IMR-90 (cell line): ENCODE results near the gene TCIRG1. TPM values are rescaled to one million over a fixed set of nuclear protein-coding genes. Genes with fewer than 3 reads are reported as not detected.

Experiments used
- ATAC-seq: fragments of 200-7000 bp; cut with Tn5 transposase; 2 replicates; pipeline ENCODE4 v1.9.1; 2020; ENCODE audit warnings: low read depth, mild to moderate bottlenecking, moderate library complexity
- BruUV-seq: library from RNA; stranded (reverse); fragments of 400-500 nt; replicated peaks from 2 replicates; lab custom pipeline; 2021; lab: Mats Ljungman, UMichigan
- CTCF ChIA-PET: fragments of 300-600 bp; formaldehyde crosslinking; extraction: SDS; loops from one replicate; lab custom pipeline; 2021; ENCODE audit warnings: antibody characterized with exemption; lab: Yijun Ruan, JAX
- POLR2A ChIA-PET: fragments of 300-600 bp; sonication (Branson Sonifier 250); formaldehyde crosslinking; loops from one replicate; lab custom pipeline; 2022; ENCODE audit warnings: antibody characterized with exemption; ENCODE audit not compliant: unreplicated experiment; lab: Charles Lee
- DNase-seq: peaks from one replicate; pipeline ENCODE4 v3.0.0; 2013
- H2AFZ ChIP-seq: replicated peaks from 2 replicates; pipeline ENCODE3; 2013; ENCODE audit warnings: low read length, mild to moderate bottlenecking; ENCODE audit not compliant: poor library complexity
- H2AK5ac ChIP-seq: 2 replicates; pipeline ENCODE4 v1.6.1; 2013; ENCODE audit warnings: low read depth, low read length, inconsistent platforms
- H2AK9ac ChIP-seq: replicated peaks from 2 replicates; pipeline ENCODE3; 2013; ENCODE audit warnings: mild to moderate bottlenecking, low read depth, low read length, moderate library complexity; ENCODE audit not compliant: poor library complexity
- H2BK120ac ChIP-seq: 2 replicates; pipeline ENCODE4 v1.6.1; 2013; ENCODE audit warnings: low read depth, low read length, inconsistent platforms
- H2BK15ac ChIP-seq: 3 replicates; pipeline ENCODE4 v1.6.1; 2013; ENCODE audit warnings: low read depth, low read length, inconsistent platforms
- H2BK20ac ChIP-seq: 2 replicates; pipeline ENCODE4 v1.6.1; 2013; ENCODE audit warnings: low read depth, mild to moderate bottlenecking, inconsistent platforms, low read length, moderate library complexity
- H2BK5ac ChIP-seq: 2 replicates; pipeline ENCODE4 v1.6.1; 2013; ENCODE audit warnings: mild to moderate bottlenecking, low read depth, low read length, inconsistent platforms; ENCODE audit not compliant: poor library complexity, severe bottlenecking
- H3K14ac ChIP-seq: replicated peaks from 2 replicates; pipeline ENCODE4 v1.6.1; 2013; ENCODE audit warnings: low read depth, low read length, inconsistent platforms
- H3K18ac ChIP-seq: 2 replicates; pipeline ENCODE4 v1.6.1; 2013; ENCODE audit warnings: low read depth, low read length, control low read depth
- H3K23ac ChIP-seq: 2 replicates; pipeline ENCODE4 v1.6.1; 2013; ENCODE audit warnings: low read depth, low read length, inconsistent platforms
- H3K27ac ChIP-seq: 2 replicates; pipeline ENCODE4 v1.5.1; 2013; ENCODE audit warnings: mild to moderate bottlenecking, control low read depth, low read length; ENCODE audit not compliant: insufficient read depth
- H3K27me3 ChIP-seq: 2 replicates; pipeline ENCODE4 v1.6.1; 2013; ENCODE audit warnings: low read length; ENCODE audit not compliant: control insufficient read depth, insufficient read depth
- H3K36me3 ChIP-seq: 2 replicates; pipeline ENCODE4 v1.6.1; 2013; ENCODE audit warnings: low read length, mixed read lengths; ENCODE audit not compliant: control insufficient read depth, insufficient read depth
- H3K4ac ChIP-seq: 2 replicates; pipeline ENCODE4 v1.6.1; 2013; ENCODE audit warnings: low read depth, low read length, inconsistent platforms
- H3K4me1 ChIP-seq: 2 replicates; pipeline ENCODE4 v1.6.1; 2013; ENCODE audit warnings: low read length, mixed read lengths; ENCODE audit not compliant: control insufficient read depth, insufficient read depth
- H3K4me2 ChIP-seq: 2 replicates; pipeline ENCODE4 v1.6.1; 2013; ENCODE audit warnings: low read depth, mild to moderate bottlenecking, control low read depth, low read length, moderate library complexity
- H3K4me3 ChIP-seq: 2 replicates; pipeline ENCODE4 v1.5.1; 2013; ENCODE audit warnings: low read depth, mild to moderate bottlenecking, control low read depth, low read length, moderate library complexity; ENCODE audit not compliant: insufficient read depth
- H3K56ac ChIP-seq: 2 replicates; pipeline ENCODE4 v1.6.1; 2013; ENCODE audit warnings: low read length, inconsistent platforms; ENCODE audit not compliant: insufficient read depth; ENCODE audit errors: extremely low read depth
- H3K79me1 ChIP-seq, 2 experiments: 2 replicates each; pipeline ENCODE4 v1.6.1; 2013; ENCODE audit warnings: low read length in 2 of 2, inconsistent platforms in 1 of 2, low read depth in 1 of 2
- H3K9ac ChIP-seq: 2 replicates; pipeline ENCODE4 v1.6.1; 2013; ENCODE audit warnings: low read depth, low read length, control low read depth
- H3K9me1 ChIP-seq: 2 replicates; pipeline ENCODE4 v1.6.1; 2013; ENCODE audit warnings: low read length, inconsistent platforms; ENCODE audit not compliant: insufficient read depth
- H3K9me3 ChIP-seq: 2 replicates; pipeline ENCODE4 v1.6.1; 2013; ENCODE audit warnings: low read length; ENCODE audit not compliant: control insufficient read depth, insufficient read depth
- H4K20me1 ChIP-seq: 2 replicates; pipeline ENCODE4 v1.6.1; 2013; ENCODE audit warnings: low read length, inconsistent platforms; ENCODE audit not compliant: insufficient read depth
- H4K5ac ChIP-seq: 2 replicates; pipeline ENCODE4 v1.6.1; 2013; ENCODE audit warnings: mild to moderate bottlenecking, low read depth, low read length, control low read depth
- H4K8ac ChIP-seq, 2 experiments: 2 replicates each; pipeline ENCODE4 v1.6.1; 2013; ENCODE audit warnings: low read depth in 2 of 2, low read length in 2 of 2, control low read depth in 1 of 2, inconsistent platforms in 1 of 2
- H4K91ac ChIP-seq: 2 replicates; pipeline ENCODE4 v1.6.1; 2013; ENCODE audit warnings: low read depth, low read length, inconsistent platforms; ENCODE audit not compliant: insufficient read depth
- MAZ ChIP-seq: IDR thresholded peaks from 2 replicates; pipeline ENCODE4 v1.6.1; 2012; ENCODE audit warnings: low read depth, mild to moderate bottlenecking, low read length, improper control_type of control experiment, moderate library complexity, borderline replicate concordance
- POLR2A ChIP-seq: IDR thresholded peaks from 2 replicates; pipeline ENCODE4 v1.6.1; 2012; ENCODE audit warnings: mild to moderate bottlenecking, low read depth, low read length
- SMC3 ChIP-seq: fragments of 150-350 bp; IDR thresholded peaks from 2 replicates; pipeline ENCODE4 v1.6.1; 2016; ENCODE audit warnings: low read depth, mild to moderate bottlenecking, antibody characterized with exemption, low read length, moderate library complexity
- WGBS, 2 experiments: methylation state at CpG; one replicate each; pipeline versions ENCODE4 v1.1.5 to v1.1.7; 2013; ENCODE audit warnings: missing lambda C conversion rate in 2 of 2; ENCODE audit not compliant: insufficient read length in 1 of 2; ENCODE audit errors: extremely low coverage in 2 of 2; 5-methylcytosine and 5-hydroxymethylcytosine counted together
- dilution Hi-C: fragments of 300-500 bp; cut with HindIII; formaldehyde crosslinking; loops from one replicate; pipeline ENCODE4 v1.14.3; 2018; ENCODE audit warnings: low sequenced_read_pairs; ENCODE audit not compliant: unreplicated experiment
- in situ Hi-C: fragments of 300-500 bp; cut with MboI; formaldehyde crosslinking; loops from 3 replicates; pipeline ENCODE4 v1.14.3; 2019; ENCODE audit warnings: low sequenced_read_pairs, inconsistent platforms, mixed read lengths
- intact Hi-C: fragments of 100-400 bp; cut with micrococcal nuclease; formaldehyde crosslinking; loops from 2 replicates; pipeline ENCODE4 v1.10.0; 2022
- polyA plus RNA-seq, 3 experiments: library from polyadenylated mRNA; depleted of rRNA; stranded (reverse); fragments of >200 nt; gene quantifications; 2 replicates each; pipeline ENCODE4 v1.2.3, GENCODE V29; 2012; ENCODE audit warnings: low replicate concordance in 1 of 3
- total RNA-seq: library from RNA; depleted of rRNA; stranded (reverse); fragments of >200 nt; gene quantifications from 2 replicates; pipeline ENCODE4 v1.2.3, GENCODE V29; 2012

The TCIRG1 gene
- total and polyA plus RNA-seq, 2 of the 4 experiments (the other 2 are of a cell fraction): 25.3 to 117 TPM

DNA sequence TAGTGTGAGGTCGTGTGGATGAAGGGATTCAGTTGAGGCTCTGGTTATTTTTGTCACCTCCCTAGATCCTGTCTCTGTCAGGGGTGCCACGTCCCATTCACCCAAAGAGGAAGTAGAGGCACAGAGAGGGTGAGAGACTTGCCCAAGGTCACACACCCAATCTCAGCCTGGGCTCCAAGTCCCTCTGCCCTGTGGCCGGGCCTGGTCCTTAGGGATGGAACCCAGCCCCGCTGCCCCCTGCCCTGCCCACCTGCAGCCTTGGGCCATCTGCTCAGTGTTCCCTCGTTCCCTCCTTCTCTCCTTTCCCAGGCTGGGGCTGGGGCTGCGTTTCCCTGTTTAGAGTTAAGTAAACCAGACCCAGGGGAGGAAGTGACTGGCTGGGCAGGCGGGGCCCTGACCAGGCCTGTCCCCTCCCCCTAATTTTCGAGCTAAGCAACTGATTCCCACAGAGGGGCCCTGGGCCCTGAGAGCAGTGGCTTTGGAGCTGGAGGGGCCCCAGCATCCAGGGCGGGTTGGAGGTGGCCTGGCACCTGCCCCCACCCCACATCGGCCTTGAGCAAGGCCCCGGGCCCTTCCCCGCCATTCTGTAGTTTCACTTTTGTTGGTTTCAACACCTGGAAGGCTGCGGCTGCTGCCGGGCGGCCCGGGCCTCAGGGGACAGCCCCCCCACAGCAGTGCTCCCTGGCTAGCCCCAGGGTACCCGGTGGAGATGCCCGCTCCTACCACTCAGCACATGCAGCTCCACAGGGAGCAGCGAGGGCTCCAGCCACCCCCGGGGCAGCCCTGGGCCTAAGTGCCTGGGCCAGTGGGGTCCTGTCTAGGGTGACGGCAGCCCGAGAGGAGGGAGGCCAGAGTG, 1.5 kb downstream of the TCIRG1 start:
- H4K8ac ChIP-seq: peak overlapping the region; percentile 81 to 84
- H2BK5ac ChIP-seq: peak overlapping the region; percentile 88
- H2AK5ac ChIP-seq: peak overlapping the region; percentile 91
- H2AFZ ChIP-seq: peak overlapping the region; percentile 82
- peak overlapping the region; percentile 88 for H4K5ac ChIP-seq
- peak overlapping the region; percentile 82 for H3K14ac ChIP-seq
- WGBS, 2 experiments: 20% methylated on average over 3 of the region's 22 CpGs; no CpG with 5 or more reads in 1 of the 2 experiments
- H2BK120ac ChIP-seq: peak overlapping the region; percentile 74
- peak overlapping the region; percentile 95 for H3K4me2 ChIP-seq
- in situ Hi-C loops: no loop called here
- intact Hi-C loops: no loop called here
- dilution Hi-C loops: no loop called here
- H2AK9ac ChIP-seq: peak overlapping the region; percentile 94
- POLR2A ChIA-PET: no interaction called here
- H3K4me1 ChIP-seq: peaks cover 25% of the 10 kb centered on the region
- H3K27ac ChIP-seq: peak overlapping the region; percentile 76
- ATAC-seq (peak; percentile 63), DNase-seq (peak; percentile 73)
- peak overlapping the region; percentile 80 for H3K56ac ChIP-seq
- H3K27me3 ChIP-seq: no peaks in the 10 kb centered on the region
- H3K4ac ChIP-seq: peak overlapping the region; percentile 95
- peak overlapping the region; percentile 74 for H3K4me3 ChIP-seq
- H3K9me1 ChIP-seq: no peaks in the 10 kb centered on the region
- H4K91ac ChIP-seq: peak overlapping the region; percentile 90
- H3K18ac ChIP-seq: peak overlapping the region; percentile 70
- peak overlapping the region; percentile 85 for H3K23ac ChIP-seq
- peak overlapping the region; percentile 50; the same call in 1 of the 2 replicates for H2BK20ac ChIP-seq
- no peaks in the 10 kb centered on the region for H3K9me3 ChIP-seq
- H3K36me3 ChIP-seq: peaks cover 22% of the 10 kb centered on the region
- BruUV-seq: no TSS peak
- peaks cover 7 to 47% of the 10 kb centered on the region in 2 experiments; a peak in 3 of 4 replicates for H3K79me1 ChIP-seq
- TF ChIP-seq MAZ: 0 out of 2 replicates have a peak, but pooled peaks have one; percentile 18
- TF ChIP-seq POLR2A: peak; percentile 50; the same call in 1 of the 2 replicates
- TF ChIP-seq SMC3: no peak
- H4K20me1 ChIP-seq: no peaks in the 10 kb centered on the region; the same call in 1 of the 2 replicates
- peak overlapping the region; percentile 72 for H3K9ac ChIP-seq
- CTCF ChIA-PET: no interaction called here
- peak overlapping the region; percentile 88; the same call in 1 of the 3 replicates for H2BK15ac ChIP-seq
